Central memory CD4-positive, alpha-beta T cell (primary cell): ENCODE results near the gene MED23.
"Not testable (repeated sequence)": the region's sequence is repeated elsewhere in the genome, so short reads cannot be mapped to it uniquely, and the experiment has no call there.

ENCODE experiments used
- DNase-seq: peaks from one replicate; pipeline ENCODE4 v3.0.0; 2022

Gene MED23

DNA sequence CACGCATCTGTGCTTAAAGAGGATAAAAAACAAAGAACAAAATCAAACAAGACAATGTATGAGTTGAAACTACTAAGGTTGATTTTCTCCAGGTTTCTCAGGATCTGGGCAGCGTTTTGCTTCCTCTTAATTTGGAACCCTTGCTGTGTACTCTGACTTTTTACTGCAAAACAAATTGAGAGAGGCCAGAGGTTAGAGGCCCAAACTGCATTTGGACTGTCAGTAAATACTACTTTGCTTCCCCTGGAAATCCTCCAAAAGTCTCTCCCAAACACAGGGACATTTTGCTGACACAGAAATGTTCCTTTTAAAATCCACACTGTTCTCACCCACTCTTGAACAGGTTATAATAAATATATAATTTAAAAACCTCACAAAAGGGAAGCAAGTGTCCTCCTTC is 53.9 kb downstream of the MED23 start:
- DNase-seq, result no peak

DNA sequence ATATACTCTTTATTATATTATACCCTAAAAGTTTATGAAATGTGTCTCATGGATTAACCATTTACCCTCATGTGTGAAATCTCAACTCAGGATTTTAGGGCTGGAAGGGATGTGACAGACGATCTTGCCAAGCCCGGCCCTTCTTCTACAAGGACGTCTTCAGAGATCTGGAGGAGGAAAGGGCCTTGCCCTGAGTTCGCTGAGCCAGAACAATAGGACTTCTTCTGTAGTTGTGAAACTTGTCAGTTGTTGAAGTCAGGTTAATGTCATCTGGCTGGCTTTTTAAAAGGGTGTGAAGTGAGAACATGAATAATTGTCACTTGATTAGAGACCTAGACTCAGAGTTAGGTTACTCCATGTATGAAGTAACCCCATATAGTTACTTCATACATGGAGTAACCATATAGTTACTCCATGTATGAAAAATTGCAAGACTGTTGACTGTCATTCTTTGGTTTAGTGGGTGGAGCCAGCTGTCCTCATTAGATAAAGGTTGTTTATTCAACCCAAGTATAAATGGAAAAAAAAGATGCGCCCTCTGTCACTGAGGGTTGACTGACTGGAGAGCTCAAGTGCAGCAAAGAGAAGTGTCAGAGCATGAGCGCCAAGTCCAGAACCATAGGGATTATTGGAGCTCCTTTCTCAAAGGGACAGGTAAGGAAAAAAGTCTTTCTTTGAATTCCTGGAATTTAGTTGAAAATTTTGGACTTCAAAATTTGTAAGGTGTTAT is 55.2 kb downstream of the MED23 start, which contains the start of gene ARG1:
ARG1 (plus strand) TSS at position 541 of the 730 bp plus-strand sequence; CDS start at position 598, 57 bp downstream.
- DNase-seq, result no peak

- DNase-seq, result no peak
Observed at GRCh38 chr6:131568726-131569125, 59.3 kb downstream of the MED23 start.

DNA sequence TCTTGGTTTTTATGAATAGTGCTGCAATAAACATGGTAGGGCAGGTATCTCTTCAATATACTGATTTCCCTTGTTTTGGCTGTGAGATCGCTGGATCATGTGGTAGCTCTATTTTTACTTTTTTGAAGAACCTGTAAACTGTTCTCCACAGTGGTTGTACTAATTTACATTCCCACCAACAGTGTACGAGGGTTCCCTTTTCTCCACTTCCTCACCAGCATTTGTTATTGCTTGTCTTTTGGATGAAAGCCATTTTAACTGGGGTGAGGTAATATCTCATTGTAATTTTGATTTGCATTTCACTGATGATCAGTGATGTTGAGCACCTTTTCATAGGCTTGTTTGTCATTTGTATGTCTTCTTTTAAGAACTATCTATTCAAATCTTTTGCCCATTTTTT is 63.0 kb downstream of the MED23 start:
- DNase-seq, result no peak

- DNase-seq, result no peak
Observed at GRCh38 chr6:131561925-131562707, 65.9 kb downstream of the MED23 start.

- DNase-seq, result no peak
Observed at GRCh38 chr6:131558922-131559321, 69.1 kb downstream of the MED23 start.

DNA sequence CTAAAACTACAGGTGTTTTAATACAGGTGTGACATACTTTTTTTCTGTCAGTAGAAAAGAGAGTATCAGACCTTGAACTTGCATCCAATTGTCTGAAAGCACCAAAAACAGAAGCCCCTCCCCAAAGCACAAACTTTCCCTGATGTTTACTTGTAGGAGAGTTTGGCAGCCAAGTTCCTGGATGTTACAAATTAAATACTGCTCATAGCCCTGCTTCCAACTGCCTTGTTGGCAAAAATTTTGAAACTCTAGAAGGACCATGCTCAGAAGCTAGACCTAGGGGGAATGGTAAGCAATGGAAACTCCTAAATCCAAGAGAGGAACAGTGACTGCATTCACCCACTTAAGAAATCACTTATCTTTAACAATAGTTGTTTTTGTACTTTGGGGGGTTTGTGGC is 72.0 kb downstream of the MED23 start:
- no peak for DNase-seq

GRCh38 chr6:131552572-131552971 is 75.5 kb downstream of the MED23 start:
- no peak for DNase-seq

DNA sequence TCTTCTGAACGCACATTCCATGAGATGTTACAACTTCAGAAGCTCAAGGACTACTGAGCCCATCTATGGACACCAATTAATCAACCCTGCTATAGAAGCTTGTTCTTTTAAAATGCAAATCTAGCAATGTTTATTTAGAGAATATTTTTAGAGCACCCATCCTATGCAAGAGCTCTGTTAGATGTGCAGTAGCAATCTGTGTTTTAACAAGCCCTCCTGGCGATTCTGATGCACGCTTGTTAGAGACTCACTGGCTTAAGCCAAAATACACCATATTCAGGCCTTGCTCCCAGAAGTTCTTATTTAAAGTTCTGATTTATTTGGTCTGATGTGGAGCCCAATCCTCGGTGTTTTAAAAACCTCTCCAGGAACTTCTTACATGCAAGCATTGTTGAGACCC is 76.1 kb downstream of the MED23 start:
- DNase-seq, result no peak

- DNase-seq, result no peak
Observed at GRCh38 chr6:131549811-131550210, 78.2 kb downstream of the MED23 start.

- DNase-seq, result no peak
Observed at GRCh38 chr6:131548441-131548840, 79.6 kb downstream of the MED23 start.

DNA sequence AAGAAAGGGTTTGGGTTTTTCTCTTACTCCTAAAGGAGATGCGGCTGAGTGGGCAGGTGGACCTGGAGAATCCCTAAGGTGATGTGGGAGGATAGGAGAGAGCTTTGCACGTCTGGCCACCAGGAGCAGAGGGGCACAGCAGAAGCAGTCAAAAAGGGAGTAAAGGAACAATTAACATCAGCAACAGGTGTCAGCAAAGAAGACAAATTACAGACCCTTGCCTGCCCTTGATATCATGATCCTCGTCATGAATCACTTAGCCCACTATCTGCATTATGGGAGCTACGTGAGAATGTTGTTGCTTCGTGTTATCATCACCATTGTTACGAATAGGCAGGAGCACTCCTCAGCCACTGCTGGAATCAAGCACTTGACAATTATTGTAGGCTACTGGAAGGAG is 80.6 kb downstream of the MED23 start:
- DNase-seq, result no peak

DNA sequence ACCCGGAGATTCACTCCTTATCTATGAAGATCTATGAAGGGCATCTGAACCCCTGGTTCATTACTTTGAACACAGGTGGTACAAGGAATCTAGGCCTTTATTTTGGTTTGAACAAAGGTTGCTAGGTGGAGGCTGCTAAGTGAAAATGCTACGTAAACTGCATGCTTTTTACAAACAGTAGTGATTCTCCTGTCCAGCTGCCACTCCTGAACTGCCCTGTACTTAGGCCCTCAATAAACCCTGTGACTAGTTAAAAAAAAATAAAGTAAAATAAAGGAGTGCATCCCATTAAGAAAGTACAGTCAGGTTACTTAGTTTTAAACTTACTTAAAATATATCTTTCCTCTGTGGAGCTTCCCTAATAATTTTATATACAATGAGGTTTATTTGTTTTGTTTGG is 82.7 kb downstream of the MED23 start:
- no peak for DNase-seq

DNA sequence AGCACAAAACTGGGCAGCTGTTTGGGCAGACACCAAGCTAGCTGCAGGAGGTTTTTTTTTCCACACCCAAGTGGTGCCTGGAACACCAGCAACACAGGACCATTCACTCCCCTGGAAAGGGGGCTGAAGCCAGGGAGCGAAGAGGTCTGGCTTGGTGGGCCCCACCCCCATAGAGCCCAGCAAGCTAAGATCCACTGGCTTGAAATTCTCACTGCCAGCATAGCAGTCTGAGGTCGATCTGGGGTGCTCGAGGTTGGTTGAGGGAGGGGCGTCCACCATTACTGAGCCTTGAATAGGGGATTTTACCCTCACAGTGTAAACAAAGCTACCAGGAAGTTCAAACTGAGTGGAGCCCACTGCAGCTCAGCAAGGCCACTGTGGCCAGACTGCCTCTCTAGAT is 89.4 kb downstream of the MED23 start:
- not testable (repeated sequence) for DNase-seq

GRCh38 chr6:131532580-131533039 is 95.4 kb downstream of the MED23 start:
- no peak for DNase-seq

DNA sequence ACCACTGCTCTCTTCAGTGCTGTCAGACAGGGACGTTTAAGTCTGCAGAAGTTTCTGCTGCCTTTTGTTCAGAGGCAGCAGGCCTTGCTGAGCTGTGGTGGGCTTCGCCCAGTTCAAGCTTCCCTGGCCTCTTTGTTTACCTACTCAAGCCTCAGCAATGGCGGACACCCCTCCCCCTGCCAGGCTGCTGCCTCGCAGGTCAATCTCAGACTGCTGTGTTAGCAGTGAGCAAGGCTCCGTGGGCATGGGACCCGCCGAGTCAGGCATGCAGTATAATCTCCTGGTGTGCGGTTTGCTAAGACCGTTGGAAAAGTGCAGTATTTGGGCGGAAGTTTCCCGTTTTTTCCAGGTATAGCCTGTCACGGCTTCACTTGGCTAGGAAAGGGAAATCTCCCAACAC is 96.4 kb downstream of the MED23 start:
- not testable (repeated sequence) for DNase-seq

- DNase-seq, result not testable (repeated sequence)
Observed at GRCh38 chr6:131530936-131531335, 97.1 kb downstream of the MED23 start.

GRCh38 chr6:131524695-131525336 is 103.2 kb downstream of the MED23 start:
- peak; percentile 32 for DNase-seq

DNA sequence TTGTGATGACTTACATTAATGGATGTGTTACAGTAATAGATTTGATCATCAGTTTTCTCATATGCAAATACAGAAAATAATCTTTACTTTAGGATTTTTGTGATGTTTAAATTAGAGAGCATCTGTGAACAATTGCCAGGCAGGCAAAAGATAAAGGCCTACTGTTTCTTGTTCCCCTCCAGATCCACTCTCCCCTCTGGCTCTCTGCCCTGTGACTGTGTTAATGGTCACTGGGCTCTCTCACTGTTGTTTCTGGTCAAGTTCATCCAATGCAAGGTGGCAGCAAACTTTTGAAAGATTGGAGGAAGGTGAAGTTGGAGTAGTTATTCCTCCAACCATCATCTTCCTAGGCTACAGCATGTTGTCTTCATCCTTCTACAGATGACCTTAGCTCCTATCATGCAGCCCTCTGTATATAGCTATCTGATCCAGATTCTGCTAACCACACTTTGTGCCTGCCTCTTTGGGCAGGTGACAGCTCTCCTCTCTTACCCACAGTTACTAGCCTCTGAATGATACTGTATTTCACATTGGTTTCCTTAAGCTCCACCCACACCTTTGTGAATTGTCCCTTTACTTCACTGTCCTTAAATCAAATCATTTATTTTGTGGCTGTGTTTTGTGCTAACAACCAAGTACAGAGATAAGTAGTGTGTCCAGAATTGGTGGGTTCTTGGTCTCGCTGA is 103.9 kb downstream of the MED23 start:
- DNase-seq, result no peak
